ENCODE results near the gene ZIC4.

The ZIC4 gene

DNA sequence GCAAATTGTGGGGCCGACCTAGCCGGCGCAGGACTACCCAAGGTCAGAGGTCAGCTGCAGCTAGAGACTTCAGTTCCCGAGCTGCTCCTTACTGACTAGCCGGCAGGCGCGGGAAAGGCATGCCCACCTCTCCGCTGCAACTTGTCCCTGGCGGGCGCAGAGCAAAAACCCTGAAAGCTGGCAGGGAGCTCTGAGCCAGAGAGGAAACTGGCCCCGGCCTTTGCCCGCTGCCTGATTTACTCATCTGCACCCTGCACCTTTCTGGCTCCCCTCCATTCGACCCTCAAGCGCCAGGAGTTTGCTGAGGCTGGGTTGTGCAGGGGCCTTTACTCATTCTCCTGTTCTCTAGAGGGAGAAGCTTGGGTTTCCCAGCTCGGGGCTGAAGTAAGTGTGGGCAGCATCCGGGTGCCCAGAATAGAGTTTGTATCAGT, 1.5 kb downstream of the ZIC4 start:
- ATAC-seq: no peak
- TF ChIP-seq ZFP3 (CRISPR knock-in tag; IDR thresholded peaks at IDR 0.05): no peak
- TF ChIP-seq BACH2 (CRISPR knock-in tag; IDR thresholded peaks at IDR 0.05; ENCODE audit: borderline replicate concordance): no peak
- TF ChIP-seq TCF4 (CRISPR knock-in tag; IDR thresholded peaks at IDR 0.05; ENCODE audit: borderline replicate concordance): no peak
- no peak for TF ChIP-seq ZFP30 (CRISPR knock-in tag; IDR thresholded peaks at IDR 0.05)
- TF ChIP-seq OSR1 (CRISPR knock-in tag; IDR thresholded peaks at IDR 0.05): no peak
- TF ChIP-seq SNAI2 (CRISPR knock-in tag; IDR thresholded peaks at IDR 0.05): no peak
- TF ChIP-seq RARB (CRISPR knock-in tag; IDR thresholded peaks at IDR 0.05): no peak
- TF ChIP-seq, protein P1, sequence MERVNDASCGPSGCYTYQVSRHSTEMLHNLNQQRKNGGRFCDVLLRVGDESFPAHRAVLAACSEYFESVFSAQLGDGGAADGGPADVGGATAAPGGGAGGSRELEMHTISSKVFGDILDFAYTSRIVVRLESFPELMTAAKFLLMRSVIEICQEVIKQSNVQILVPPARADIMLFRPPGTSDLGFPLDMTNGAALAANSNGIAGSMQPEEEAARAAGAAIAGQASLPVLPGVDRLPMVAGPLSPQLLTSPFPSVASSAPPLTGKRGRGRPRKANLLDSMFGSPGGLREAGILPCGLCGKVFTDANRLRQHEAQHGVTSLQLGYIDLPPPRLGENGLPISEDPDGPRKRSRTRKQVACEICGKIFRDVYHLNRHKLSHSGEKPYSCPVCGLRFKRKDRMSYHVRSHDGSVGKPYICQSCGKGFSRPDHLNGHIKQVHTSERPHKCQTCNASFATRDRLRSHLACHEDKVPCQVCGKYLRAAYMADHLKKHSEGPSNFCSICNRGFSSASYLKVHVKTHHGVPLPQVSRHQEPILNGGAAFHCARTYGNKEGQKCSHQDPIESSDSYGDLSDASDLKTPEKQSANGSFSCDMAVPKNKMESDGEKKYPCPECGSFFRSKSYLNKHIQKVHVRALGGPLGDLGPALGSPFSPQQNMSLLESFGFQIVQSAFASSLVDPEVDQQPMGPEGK (CRISPR knock-in tag; IDR thresholded peaks at IDR 0.05; ENCODE audit: borderline replicate concordance): no peak

DNA sequence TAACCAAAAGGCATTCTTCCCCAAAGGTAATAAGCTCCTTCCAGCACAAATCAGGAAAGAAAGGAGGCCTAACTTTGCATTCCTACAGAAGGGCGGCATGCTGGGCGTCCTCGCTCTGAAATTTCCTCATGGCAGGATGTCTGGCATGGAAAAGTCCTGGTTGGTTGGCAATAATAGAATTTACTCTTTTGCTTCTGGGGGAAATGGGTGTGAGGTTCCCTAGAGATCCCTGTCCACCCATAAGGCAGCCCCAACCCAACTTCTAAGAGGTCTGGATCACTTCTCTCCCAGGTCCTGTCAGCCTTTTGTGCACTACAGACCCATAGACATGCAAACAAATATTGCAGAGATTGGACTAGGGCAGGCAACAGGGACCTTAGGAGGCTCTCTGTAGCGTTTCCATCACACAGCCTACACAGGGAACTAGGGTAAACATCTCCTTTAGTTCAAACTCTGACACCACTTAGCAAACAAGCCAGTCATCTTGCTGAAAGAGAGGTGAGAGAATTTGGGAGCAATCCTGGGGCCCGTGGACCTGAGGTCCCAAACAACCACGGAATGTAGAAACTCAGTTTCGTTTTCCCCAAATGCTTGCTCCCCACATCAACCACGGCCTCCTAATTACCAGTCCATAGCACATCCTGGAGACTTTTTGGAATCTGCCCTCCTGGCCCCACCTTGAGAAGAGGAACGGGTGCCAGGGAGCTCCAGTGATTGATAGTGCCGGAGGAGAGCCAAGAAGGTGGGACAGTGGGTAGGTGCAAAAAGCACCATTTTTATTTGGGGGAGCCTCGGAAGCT, 2.1 kb downstream of the ZIC4 start:
- TF ChIP-seq ISL1 (CRISPR knock-in tag; IDR thresholded peaks at IDR 0.05): no peak

DNA sequence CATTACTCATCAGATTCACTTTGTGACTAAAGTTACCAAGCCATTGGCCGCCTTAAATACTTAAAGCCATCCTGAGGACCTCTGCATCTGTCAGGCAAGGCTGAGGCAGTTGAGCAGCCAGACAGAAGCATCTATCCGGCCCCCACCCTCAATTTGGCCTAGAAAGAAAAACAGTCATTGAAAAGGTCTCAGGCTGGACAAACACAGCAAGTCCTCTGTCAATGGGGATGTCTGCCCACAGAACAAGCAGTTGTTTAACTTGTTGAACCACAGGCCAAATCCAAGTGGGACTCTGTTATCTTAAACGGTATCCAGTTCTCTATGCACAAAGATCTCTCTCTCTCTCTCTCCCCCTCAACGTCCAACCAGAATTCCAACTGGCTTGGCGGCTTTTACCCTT, 2.8 kb downstream of the ZIC4 start:
- ATAC-seq: no peak
- TF ChIP-seq, protein P2, sequence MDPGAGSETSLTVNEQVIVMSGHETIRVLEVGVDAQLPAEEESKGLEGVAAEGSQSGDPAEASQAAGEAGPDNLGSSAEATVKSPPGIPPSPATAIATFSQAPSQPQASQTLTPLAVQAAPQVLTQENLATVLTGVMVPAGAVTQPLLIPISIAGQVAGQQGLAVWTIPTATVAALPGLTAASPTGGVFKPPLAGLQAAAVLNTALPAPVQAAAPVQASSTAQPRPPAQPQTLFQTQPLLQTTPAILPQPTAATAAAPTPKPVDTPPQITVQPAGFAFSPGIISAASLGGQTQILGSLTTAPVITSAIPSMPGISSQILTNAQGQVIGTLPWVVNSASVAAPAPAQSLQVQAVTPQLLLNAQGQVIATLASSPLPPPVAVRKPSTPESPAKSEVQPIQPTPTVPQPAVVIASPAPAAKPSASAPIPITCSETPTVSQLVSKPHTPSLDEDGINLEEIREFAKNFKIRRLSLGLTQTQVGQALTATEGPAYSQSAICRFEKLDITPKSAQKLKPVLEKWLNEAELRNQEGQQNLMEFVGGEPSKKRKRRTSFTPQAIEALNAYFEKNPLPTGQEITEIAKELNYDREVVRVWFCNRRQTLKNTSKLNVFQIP (CRISPR knock-in tag; IDR thresholded peaks at IDR 0.05; ENCODE audit: borderline replicate concordance, low read depth): no peak
- TF ChIP-seq, protein P3, sequence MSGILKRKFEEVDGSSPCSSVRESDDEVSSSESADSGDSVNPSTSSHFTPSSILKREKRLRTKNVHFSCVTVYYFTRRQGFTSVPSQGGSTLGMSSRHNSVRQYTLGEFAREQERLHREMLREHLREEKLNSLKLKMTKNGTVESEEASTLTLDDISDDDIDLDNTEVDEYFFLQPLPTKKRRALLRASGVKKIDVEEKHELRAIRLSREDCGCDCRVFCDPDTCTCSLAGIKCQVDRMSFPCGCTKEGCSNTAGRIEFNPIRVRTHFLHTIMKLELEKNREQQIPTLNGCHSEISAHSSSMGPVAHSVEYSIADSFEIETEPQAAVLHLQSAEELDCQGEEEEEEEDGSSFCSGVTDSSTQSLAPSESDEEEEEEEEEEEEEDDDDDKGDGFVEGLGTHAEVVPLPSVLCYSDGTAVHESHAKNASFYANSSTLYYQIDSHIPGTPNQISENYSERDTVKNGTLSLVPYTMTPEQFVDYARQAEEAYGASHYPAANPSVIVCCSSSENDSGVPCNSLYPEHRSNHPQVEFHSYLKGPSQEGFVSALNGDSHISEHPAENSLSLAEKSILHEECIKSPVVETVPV (CRISPR knock-in tag; IDR thresholded peaks at IDR 0.05): no peak
- TF ChIP-seq ZNF8 (CRISPR knock-in tag; IDR thresholded peaks at IDR 0.05) (no peak), ESRRG (CRISPR knock-in tag; IDR thresholded peaks at IDR 0.05) (no peak), GLIS3 (CRISPR knock-in tag; IDR thresholded peaks at IDR 0.05) (no peak), RARB (CRISPR knock-in tag; IDR thresholded peaks at IDR 0.05) (no peak)

More for the DNA sequence above, 2.1 kb downstream of the ZIC4 start:
- no peak for ATAC-seq

DNA sequence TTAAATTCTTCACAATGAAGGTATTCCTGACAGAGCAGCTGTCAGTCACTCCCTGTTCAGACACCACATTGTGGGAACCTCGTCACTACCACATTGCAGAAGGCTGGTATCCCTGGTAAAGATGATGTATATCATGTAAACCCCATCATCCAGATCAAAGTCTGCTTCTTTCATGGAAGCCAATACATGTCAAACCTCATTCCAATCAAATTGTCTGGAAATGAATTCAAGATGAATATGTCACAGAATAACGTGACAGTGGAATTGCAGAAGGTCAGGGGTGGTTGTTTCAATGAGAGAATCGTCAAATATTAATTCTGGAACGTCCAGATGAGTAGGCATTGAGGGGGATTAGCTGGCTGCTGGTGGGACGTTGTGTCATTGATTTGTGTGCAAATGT, 4.2 kb downstream of the ZIC4 start:
- no peak for ATAC-seq
- TF ChIP-seq OSR1 (CRISPR knock-in tag; IDR thresholded peaks at IDR 0.05) (no peak), ZC3H10 (CRISPR knock-in tag; IDR thresholded peaks at IDR 0.05) (no peak), TCF4 (CRISPR knock-in tag; IDR thresholded peaks at IDR 0.05; ENCODE audit: borderline replicate concordance) (no peak), ESRRG (CRISPR knock-in tag; IDR thresholded peaks at IDR 0.05) (no peak), SNAI2 (CRISPR knock-in tag; IDR thresholded peaks at IDR 0.05) (no peak)
- TF ChIP-seq, protein P4, sequence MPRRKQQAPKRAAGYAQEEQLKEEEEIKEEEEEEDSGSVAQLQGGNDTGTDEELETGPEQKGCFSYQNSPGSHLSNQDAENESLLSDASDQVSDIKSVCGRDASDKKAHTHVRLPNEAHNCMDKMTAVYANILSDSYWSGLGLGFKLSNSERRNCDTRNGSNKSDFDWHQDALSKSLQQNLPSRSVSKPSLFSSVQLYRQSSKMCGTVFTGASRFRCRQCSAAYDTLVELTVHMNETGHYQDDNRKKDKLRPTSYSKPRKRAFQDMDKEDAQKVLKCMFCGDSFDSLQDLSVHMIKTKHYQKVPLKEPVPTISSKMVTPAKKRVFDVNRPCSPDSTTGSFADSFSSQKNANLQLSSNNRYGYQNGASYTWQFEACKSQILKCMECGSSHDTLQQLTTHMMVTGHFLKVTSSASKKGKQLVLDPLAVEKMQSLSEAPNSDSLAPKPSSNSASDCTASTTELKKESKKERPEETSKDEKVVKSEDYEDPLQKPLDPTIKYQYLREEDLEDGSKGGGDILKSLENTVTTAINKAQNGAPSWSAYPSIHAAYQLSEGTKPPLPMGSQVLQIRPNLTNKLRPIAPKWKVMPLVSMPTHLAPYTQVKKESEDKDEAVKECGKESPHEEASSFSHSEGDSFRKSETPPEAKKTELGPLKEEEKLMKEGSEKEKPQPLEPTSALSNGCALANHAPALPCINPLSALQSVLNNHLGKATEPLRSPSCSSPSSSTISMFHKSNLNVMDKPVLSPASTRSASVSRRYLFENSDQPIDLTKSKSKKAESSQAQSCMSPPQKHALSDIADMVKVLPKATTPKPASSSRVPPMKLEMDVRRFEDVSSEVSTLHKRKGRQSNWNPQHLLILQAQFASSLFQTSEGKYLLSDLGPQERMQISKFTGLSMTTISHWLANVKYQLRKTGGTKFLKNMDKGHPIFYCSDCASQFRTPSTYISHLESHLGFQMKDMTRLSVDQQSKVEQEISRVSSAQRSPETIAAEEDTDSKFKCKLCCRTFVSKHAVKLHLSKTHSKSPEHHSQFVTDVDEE (CRISPR knock-in tag; IDR thresholded peaks at IDR 0.05): no peak

DNA sequence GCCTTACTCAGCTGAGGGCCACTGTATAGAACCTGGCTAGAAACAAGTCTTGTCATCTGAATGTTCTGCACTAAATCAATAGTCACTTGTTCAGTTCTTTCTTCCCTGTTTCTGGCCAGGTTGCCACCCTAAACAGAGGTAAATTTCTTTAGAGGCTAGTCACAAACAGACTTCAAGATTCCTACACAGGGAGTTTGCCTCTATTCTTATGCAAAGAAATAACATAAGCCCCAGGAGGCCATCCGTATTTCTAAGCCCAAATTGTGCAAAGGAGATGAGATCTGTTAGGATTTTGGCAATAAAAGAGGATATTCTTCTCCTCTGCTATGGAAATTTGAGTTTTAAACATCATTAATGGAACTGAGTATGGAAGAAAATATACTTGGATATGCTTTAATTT, 4.9 kb downstream of the ZIC4 start:
- ATAC-seq: no peak
- TF ChIP-seq ZNF70 (CRISPR knock-in tag; IDR thresholded peaks at IDR 0.05): no peak
- TF ChIP-seq BACH2 (CRISPR knock-in tag; IDR thresholded peaks at IDR 0.05; ENCODE audit: borderline replicate concordance): no peak
- TF ChIP-seq GLIS3 (CRISPR knock-in tag; IDR thresholded peaks at IDR 0.05): no peak
- no peak for TF ChIP-seq PPARA (CRISPR knock-in tag; IDR thresholded peaks at IDR 0.05; ENCODE audit: borderline replicate concordance)
- no peak for TF ChIP-seq CSDC2 (CRISPR knock-in tag; IDR thresholded peaks at IDR 0.05)
- TF ChIP-seq TOX (CRISPR knock-in tag; IDR thresholded peaks at IDR 0.05; ENCODE audit: borderline replicate concordance): no peak
- no peak for TF ChIP-seq SNAI2 (CRISPR knock-in tag; IDR thresholded peaks at IDR 0.05)
- TF ChIP-seq, protein P4 (CRISPR knock-in tag; IDR thresholded peaks at IDR 0.05): no peak
- no peak for TF ChIP-seq OSR1 (CRISPR knock-in tag; IDR thresholded peaks at IDR 0.05)
- TF ChIP-seq ZC3H10 (CRISPR knock-in tag; IDR thresholded peaks at IDR 0.05): no peak
- TF ChIP-seq ZNF8 (CRISPR knock-in tag; IDR thresholded peaks at IDR 0.05): no peak
- TF ChIP-seq ZNF565 (CRISPR knock-in tag; conservative IDR thresholded peaks at IDR 0.05; ENCODE audit: low read depth): no peak
- TF ChIP-seq, protein P5, sequence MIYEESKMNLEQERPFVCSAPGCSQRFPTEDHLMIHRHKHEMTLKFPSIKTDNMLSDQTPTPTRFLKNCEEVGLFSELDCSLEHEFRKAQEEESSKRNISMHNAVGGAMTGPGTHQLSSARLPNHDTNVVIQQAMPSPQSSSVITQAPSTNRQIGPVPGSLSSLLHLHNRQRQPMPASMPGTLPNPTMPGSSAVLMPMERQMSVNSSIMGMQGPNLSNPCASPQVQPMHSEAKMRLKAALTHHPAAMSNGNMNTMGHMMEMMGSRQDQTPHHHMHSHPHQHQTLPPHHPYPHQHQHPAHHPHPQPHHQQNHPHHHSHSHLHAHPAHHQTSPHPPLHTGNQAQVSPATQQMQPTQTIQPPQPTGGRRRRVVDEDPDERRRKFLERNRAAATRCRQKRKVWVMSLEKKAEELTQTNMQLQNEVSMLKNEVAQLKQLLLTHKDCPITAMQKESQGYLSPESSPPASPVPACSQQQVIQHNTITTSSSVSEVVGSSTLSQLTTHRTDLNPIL (CRISPR knock-in tag; IDR thresholded peaks at IDR 0.05; ENCODE audit: low read depth): no peak
